Stimulated activated CD4-positive, alpha-beta T cell treated with anti-CD3 and anti-CD28 coated beads, Interleukin-4, amount 100 ng/mL, for 24 hours (primary cell): Measurements from ENCODE around the gene EGFLAM.
"Not testable (repeated sequence)": the region's sequence is repeated elsewhere in the genome, so short reads cannot be mapped to it uniquely, and the experiment has no call there.

ENCODE experiments used
- DNase-seq: peaks from one replicate; pipeline ENCODE4 v3.0.0-alpha.2; 2020

Gene EGFLAM

GRCh38 chr5:38379350-38379937, 121.1 kb downstream of the EGFLAM start:
- DNase-seq = no peak

- no peak for DNase-seq
These were observed 122.2 kb downstream of the EGFLAM start for GRCh38 chr5:38380537-38380936.

- DNase-seq = no peak
These were observed 123.0 kb downstream of the EGFLAM start for GRCh38 chr5:38381361-38381760.

DNA sequence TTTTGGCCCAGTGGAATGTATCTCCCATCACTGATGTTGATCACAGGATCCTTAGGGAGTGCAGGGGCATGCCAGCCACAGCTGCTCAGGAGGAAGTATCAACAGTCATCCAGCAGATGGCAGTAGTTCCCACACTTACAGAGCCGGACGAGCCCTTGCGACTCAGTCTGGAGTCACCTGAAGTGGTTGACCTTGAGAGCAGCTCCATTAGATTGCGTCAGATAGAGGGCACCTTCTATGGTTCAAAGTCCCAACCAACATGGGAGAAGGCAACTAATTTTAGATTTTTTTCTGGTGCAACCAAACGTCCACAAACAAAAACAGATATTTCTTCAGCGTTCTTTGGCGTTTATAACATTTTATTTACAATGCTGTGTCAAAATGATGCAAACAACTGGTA, 124.5 kb downstream of the EGFLAM start:
- peak; percentile 44 for DNase-seq

DNA sequence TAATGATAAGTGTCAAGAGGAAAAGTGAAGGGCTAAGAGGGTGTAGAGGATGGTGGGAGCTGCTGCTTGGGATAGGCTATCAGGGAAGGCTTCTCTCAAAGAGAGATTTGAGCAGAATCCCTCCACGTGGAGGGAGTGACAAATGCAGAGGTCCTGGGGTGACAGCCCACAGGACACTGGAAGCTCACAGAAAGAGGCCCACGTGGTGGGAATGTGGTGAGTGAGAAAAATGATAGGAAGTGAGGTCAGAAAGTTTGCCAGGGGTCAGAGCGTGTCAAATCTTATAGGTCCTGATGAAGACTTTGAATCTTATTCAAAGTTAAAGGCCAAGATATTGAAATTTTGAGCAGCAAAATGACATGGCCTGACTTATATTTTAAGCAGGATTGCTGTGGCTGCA, 125.3 kb downstream of the EGFLAM start:
- DNase-seq = no peak

DNA sequence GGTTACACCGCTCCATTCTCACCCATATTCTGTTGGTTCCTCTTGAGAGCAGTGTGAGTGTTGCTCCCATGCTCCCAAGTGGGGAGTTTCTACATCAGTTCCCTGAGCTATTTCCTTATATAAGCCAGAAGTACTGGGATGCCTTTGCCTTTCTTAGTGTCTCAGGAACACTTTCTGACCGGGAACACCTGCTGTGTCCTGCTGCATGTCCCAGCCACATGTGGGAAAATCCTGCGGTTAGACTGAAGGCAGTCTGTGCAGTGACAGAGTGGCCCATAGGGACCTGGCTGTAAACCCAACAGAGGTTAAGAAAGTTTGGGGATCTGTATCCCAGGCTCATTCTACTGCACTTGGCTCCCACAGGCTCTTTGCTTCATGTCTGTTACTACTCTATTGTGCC, 126.0 kb downstream of the EGFLAM start:
- no peak for DNase-seq

DNA sequence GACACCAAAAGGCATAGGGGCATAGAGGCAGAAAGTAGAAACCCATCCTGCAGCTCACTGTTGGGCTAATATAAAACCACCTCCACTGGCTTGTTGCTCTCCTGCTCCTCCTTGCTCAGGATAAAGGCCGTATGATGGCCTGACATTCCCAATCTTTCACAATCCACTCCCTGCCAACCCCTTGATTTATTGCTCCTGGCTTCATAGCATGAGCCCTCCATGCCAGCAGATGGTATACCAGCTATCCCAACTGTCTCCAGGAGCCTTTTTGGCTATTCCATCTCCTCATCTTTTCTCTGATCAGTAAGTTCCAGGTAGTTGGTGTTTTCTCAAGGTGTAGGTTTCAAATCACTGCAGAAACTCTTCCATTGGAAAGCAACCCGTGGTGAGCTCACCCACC, 128.8 kb downstream of the EGFLAM start:
- no peak for DNase-seq

GRCh38 chr5:38393636-38394035, 135.3 kb downstream of the EGFLAM start:
- no peak for DNase-seq

DNA sequence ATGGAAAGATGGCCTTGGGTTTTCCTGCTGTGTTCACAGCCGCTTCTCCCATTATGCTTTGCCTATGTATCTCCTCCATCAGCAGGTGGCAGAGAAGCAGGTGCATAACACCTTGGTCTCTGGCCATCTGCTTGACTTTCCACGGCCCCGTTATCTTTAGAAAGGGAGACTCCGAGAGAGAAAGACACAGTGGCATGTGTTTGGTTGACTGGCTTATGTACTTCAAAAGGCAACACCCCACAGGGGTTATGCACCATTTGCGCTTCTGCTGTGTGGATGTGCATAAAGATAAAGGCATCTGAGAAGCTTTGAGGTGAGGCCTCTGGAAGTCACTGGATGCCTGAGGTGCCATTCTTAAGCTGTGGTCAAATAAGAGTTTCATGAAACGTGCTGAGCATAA, 138.4 kb downstream of the EGFLAM start:
- DNase-seq = no peak

- DNase-seq = no peak
These were observed 142.0 kb downstream of the EGFLAM start for GRCh38 chr5:38400365-38400764.

GRCh38 chr5:38401145-38401544, 142.8 kb downstream of the EGFLAM start:
- DNase-seq = no peak

DNA sequence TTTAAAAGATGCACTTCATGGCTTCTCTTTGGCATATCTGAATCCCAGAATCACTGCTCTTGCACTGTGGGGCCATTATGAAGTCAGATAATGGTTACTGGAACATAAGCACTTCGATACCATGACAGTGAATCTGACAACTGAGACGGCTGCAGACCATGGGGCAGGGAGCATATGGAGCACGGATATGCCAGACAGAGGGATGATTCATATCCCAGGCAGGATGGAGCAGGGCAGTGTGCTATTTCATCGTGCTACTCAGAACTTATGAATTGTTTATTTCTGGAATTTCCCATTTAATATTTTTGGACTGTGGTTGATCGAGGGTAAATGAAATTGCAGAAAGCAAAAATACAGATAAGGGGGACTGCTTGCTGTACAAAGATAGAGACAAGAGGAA, 145.0 kb downstream of the EGFLAM start:
- DNase-seq = no peak

DNA sequence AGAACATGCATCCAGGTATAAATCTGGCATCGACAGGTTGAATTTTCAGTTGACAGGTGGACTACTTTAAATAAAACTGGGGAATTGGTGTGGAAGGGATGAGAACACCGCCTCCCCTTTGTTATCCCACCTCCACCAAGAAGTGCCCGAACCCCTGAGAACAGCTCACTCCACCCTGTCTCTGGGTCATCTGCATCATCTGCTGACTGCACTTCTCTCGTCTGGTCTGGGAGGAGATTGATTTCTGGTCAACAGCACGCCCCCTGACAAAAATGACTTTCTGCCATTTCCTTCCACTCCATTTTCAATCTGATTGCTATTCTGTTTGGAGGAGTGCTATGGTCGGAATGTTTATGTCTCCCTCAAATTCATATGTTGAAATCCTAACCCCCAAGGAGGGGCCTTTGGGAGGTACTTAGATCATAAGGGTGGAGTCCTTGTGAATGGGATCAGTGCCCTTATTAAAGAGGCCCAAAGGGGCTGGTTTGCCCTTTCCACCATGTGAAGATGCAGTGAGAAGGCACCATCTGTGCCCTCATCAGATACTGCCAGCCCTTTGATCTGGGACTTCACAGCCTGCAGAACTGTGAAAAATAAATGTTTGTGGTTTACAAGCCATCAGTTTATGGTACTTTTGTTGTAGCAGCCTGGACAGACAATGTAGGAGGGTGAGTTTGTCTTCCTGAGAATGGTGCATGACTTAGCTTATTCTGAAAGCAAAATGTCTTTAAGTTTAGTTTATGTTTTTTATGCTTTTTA, 145.7 kb downstream of the EGFLAM start:
- no peak for DNase-seq

GRCh38 chr5:38404667-38405276, 146.4 kb downstream of the EGFLAM start:
- DNase-seq = no peak

GRCh38 chr5:38408446-38409198, 150.3 kb downstream of the EGFLAM start:
- DNase-seq = no peak

DNA sequence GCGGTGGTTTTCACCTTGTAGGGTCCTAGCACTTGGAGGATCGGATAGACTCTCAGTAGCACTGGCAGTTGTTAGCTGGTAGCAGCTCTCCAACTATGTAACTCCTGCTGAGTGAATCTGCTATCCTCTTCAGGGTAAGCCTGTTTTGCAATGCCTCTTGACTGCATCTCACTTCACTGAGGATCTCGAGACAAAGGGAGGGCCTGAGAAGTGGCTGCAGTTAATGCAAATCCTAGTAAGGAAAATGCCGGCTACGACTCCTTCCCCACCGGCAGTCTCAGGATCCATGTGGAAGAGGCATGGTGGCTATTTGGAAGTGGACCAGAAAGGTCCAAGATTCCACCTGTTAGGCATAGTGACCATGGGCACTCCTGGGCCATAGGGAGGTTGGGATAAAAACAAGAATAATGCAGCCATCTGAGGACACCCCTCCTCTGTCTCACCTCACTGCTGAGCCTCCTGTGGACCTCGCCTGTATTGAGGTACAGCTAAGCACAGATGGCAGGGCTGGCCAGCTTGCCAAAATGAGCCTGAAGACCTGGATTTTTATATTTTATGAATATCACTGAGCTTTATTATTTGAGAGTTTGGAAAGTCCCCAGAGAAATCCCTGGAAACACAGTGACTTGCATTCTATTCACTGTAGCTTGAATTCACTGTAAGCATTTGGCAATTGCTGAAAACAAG, 152.1 kb downstream of the EGFLAM start:
- no peak for DNase-seq

DNA sequence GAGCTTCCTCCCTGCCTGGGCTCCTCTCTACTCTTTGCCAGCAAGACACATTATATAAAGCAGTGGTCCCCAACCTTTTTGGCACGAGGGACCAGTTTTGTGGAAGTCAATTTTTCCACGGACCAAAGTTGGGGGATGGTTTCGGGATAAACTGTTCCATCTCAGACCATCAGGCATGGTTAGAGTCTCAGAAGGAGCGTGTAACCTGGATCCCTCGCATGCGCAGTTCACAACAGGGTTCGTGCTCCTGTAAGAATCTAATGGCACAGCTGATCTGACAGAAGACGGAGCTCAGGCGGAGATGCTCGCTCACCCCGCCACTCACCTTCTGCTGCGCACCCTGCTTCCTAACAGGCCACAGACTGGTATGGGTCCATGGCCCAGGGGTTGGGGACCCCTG, 155.3 kb downstream of the EGFLAM start:
- DNase-seq = no peak

GRCh38 chr5:38414348-38414747, 156.0 kb downstream of the EGFLAM start:
- no peak for DNase-seq

GRCh38 chr5:38415772-38416171, 157.4 kb downstream of the EGFLAM start:
- DNase-seq = not testable (repeated sequence)

DNA sequence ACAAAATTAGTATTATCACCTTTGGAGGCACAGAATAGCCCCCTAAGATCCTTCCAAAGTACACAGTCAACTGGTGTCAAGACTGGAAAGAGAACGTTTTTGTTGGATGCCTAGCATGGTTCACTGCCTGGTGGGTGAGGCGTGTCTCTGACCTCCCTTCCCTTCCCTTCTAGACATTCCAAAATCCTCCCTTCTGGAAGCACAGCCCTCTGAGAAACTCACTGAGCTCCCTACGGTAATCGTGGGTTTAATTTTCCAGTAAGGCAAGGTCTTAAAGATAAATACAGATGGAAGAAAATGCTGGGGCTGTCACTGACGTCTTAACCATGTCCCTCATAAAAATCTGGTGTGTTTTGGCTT, 159.3 kb downstream of the EGFLAM start:
- DNase-seq = no peak

- DNase-seq = no peak
These were observed 161.9 kb downstream of the EGFLAM start for GRCh38 chr5:38420246-38420645.

DNA sequence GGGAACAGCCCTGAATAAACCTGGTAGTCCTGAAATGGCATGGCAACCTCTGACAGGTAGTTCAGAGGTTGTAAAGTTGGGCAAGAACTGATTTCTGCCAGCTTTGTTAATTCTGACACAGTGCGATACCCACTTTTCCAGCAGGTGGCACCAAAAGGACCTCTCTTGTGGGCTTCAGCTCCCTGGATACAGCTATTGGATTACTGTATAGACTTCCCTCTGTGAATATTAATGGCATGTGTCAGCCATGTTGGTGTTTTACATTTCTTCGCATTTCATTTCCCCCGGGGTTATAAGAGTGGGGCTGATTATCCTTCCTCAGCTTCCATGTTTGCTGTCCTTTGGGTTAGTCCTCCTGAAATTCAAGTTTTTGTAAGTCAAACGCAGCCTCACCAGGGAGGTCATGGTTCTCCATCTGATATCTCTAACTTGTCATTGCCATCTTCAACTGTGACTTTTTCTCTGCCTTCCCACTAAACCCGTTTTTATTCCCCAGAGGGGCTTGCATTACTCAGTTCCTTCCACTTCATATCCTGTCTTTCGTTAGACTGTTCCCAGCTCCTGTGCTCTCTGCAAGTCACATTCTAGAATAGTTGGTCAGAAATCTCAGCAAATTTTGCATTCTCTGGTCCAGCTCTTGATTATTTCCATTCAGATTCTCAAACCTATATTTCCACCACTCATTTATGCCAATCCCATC, 162.5 kb downstream of the EGFLAM start:
- DNase-seq = peak; percentile 13

DNA sequence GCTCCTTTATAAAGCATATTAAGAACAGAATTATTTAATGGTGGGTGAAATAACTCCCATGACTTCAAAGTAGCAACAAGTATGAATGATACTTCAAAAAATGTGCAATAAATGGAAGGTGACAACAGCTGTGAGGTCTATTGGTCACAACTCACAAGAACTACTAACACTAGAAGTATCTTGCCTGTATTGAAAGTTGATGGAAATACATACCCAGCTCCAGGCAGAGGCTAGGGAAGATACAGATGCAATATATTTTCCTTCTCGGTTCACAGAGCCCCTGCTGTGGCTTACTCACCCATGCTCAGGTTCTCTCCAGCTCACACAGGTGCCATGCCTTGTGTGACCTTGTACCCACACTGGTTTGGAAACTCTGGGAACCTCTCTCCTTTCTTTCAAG, 164.3 kb downstream of the EGFLAM start:
- DNase-seq = no peak
